GM23248 (cell line): ENCODE data around the gene CDHR1. TPM values are rescaled to one million over a fixed set of nuclear protein-coding genes. Genes with fewer than 3 reads are reported as not detected.

Source experiments
- DNase-seq: peaks from one replicate; pipeline ENCODE4 v3.0.0-alpha.2; 2015
- H2AFZ ChIP-seq: fragments of 200-600 bp; sonication (generic); 2 replicates; pipeline ENCODE4 v1.6.1; 2016; ENCODE audit warnings: antibody characterized with exemption
- H3F3A ChIP-seq: fragments of 200-600 bp; sonication (generic); 2 replicates; pipeline ENCODE4 v1.6.1; 2016; ENCODE audit warnings: mild to moderate bottlenecking, antibody characterized with exemption, mixed run types; ENCODE audit not compliant: insufficient read depth
- H3K27ac ChIP-seq: fragments of 200-600 bp; sonication (generic); 2 replicates; pipeline ENCODE4 v1.5.1; 2016; ENCODE audit warnings: mild to moderate bottlenecking
- H3K27me3 ChIP-seq: fragments of 200-600 bp; sonication (generic); replicated peaks from 2 replicates; pipeline ENCODE4 v1.6.1; 2016; ENCODE audit warnings: mild to moderate bottlenecking; ENCODE audit not compliant: insufficient read depth
- H3K36me3 ChIP-seq: fragments of 200-600 bp; sonication (generic); 2 replicates; pipeline ENCODE4 v1.6.1; 2016; ENCODE audit warnings: low read depth, mild to moderate bottlenecking
- H3K4me1 ChIP-seq: fragments of 200-600 bp; sonication (generic); 2 replicates; pipeline ENCODE4 v1.6.1; 2016; ENCODE audit warnings: mild to moderate bottlenecking; ENCODE audit not compliant: insufficient read depth
- H3K4me2 ChIP-seq: fragments of 200-600 bp; sonication (generic); one replicate; pipeline ENCODE4 v1.6.1; 2016; ENCODE audit warnings: mild to moderate bottlenecking; ENCODE audit not compliant: unreplicated experiment
- H3K4me3 ChIP-seq: fragments of 200-600 bp; sonication (generic); 2 replicates; pipeline ENCODE4 v1.5.1; 2016; ENCODE audit warnings: mild to moderate bottlenecking
- H3K79me2 ChIP-seq: fragments of 200-600 bp; sonication (generic); 2 replicates; pipeline ENCODE4 v1.6.1; 2016; ENCODE audit warnings: mild to moderate bottlenecking; ENCODE audit not compliant: insufficient read depth
- H3K9ac ChIP-seq: fragments of 200-600 bp; sonication (generic); 2 replicates; pipeline ENCODE4 v1.6.1; 2016; ENCODE audit warnings: mild to moderate bottlenecking
- H3K9me2 ChIP-seq: fragments of 200-600 bp; sonication (generic); 2 replicates; pipeline ENCODE4 v1.6.1; 2016; ENCODE audit warnings: mixed run types, mild to moderate bottlenecking, moderate library complexity; ENCODE audit not compliant: insufficient read depth
- H3K9me3 ChIP-seq: fragments of 200-600 bp; sonication (generic); one replicate; pipeline ENCODE4 v1.6.1; 2017; ENCODE audit warnings: low read depth
- H4K20me1 ChIP-seq: fragments of 200-600 bp; sonication (generic); 2 replicates; pipeline ENCODE4 v1.6.0; 2016; ENCODE audit not compliant: insufficient read depth
- EZH2 ChIP-seq: fragments of 200-600 bp; sonication (generic); IDR thresholded peaks from 2 replicates; pipeline ENCODE4 v1.6.1; 2018; ENCODE audit warnings: antibody characterized with exemption, mild to moderate bottlenecking; ENCODE audit not compliant: insufficient read depth, poor library complexity, severe bottlenecking
- EZH2phosphoT487 ChIP-seq: fragments of 200-600 bp; sonication (generic); IDR thresholded peaks from 2 replicates; pipeline ENCODE4 v1.6.1; 2018; ENCODE audit warnings: antibody characterized with exemption, moderate library complexity, mild to moderate bottlenecking, low read depth; ENCODE audit not compliant: insufficient read depth
- WGBS, 2 experiments: methylation state at CpG; one replicate each; pipeline ENCODE4 v1.1.6; 2015 to 2017; ENCODE audit warnings: low lambda C conversion rate in 2 of 2, low coverage in 1 of 2; ENCODE audit errors: missing lambda C conversion rate in 2 of 2; 5-methylcytosine and 5-hydroxymethylcytosine counted together
- in situ Hi-C: fragments of 300-500 bp; cut with MboI; formaldehyde crosslinking; loops from 2 replicates; pipeline ENCODE4 v1.15.0; 2020
- polyA plus RNA-seq: library from polyadenylated mRNA; unstranded; fragments of >200 nt; fragmentation: Nextera tagmentation; extraction: Ambion mirVana; gene quantifications from 2 replicates; pipeline ENCODE4 v1.2.1, GENCODE V29; 2016
- total RNA-seq: library from RNA; depleted of rRNA; stranded (reverse); fragments of >200 nt; shearing (Covaris generic); gene quantifications from 2 replicates; pipeline ENCODE4 v1.2.3, GENCODE V29; 2014

CDHR1 gene
- total and polyA plus RNA-seq, 2 experiments from 2014 or later, result not detected

- no peak overlapping the region for H3K4me3 ChIP-seq
- 50 to 55% methylated on average over 10 of the region's 10 CpGs for WGBS, 2 experiments
- no peak overlapping the region for H2AFZ ChIP-seq
- H3K9me3 ChIP-seq, result no peaks in the 10 kb centered on the region
- no peak overlapping the region for H3K4me2 ChIP-seq
- no peak overlapping the region for H3K9ac ChIP-seq
- H4K20me1 ChIP-seq, result no peaks in the 10 kb centered on the region
- TF ChIP-seq EZH2phosphoT487 (no peak), EZH2 (no peak)
- peaks cover 9% of the 10 kb centered on the region; the same call in 1 of the 2 replicates for H3K27me3 ChIP-seq
- no peak for DNase-seq
- no peaks in the 10 kb centered on the region for H3K79me2 ChIP-seq
- H3F3A ChIP-seq, result no peaks in the 10 kb centered on the region
- no peaks in the 10 kb centered on the region for H3K36me3 ChIP-seq
- H3K4me1 ChIP-seq, result no peaks in the 10 kb centered on the region
- H3K27ac ChIP-seq, result no peak overlapping the region
- in situ Hi-C loops, result no loop called here
- H3K9me2 ChIP-seq, result no peaks in the 10 kb centered on the region
These were observed 13.7 kb downstream of the CDHR1 start for GRCh38 chr10:84208023-84208422.

GRCh38 chr10:84211566-84211965 is 17.2 kb downstream of the CDHR1 start:
- no peak overlapping the region for H3K4me2 ChIP-seq
- no peak overlapping the region for H3K9ac ChIP-seq
- H3F3A ChIP-seq, result no peaks in the 10 kb centered on the region
- TF ChIP-seq EZH2phosphoT487, result no peak
- TF ChIP-seq EZH2, result no peak
- peaks cover 8% of the 10 kb centered on the region; the same call in 1 of the 2 replicates for H3K27me3 ChIP-seq
- H3K9me2 ChIP-seq, result no peaks in the 10 kb centered on the region
- H3K4me1 ChIP-seq, result no peaks in the 10 kb centered on the region
- no peaks in the 10 kb centered on the region for H3K79me2 ChIP-seq
- H3K9me3 ChIP-seq, result no peaks in the 10 kb centered on the region
- in situ Hi-C loops, result no loop called here
- no peaks in the 10 kb centered on the region for H4K20me1 ChIP-seq
- H3K4me3 ChIP-seq, result no peak overlapping the region
- no peaks in the 10 kb centered on the region for H3K36me3 ChIP-seq
- WGBS, 2 experiments, result 41 to 46% methylated on average over 2 of the region's 2 CpGs
- DNase-seq, result no peak
- no peak overlapping the region for H3K27ac ChIP-seq
- H2AFZ ChIP-seq, result no peak overlapping the region

GRCh38 chr10:84212014-84212413 is 17.7 kb downstream of the CDHR1 start:
- Histone ChIP-seq H3K36me3 (no peaks in the 10 kb centered on the region), H3K9me3 (no peaks in the 10 kb centered on the region), H3K4me1 (no peaks in the 10 kb centered on the region), H3K4me3 (no peak overlapping the region), H4K20me1 (no peaks in the 10 kb centered on the region), H3K79me2 (no peaks in the 10 kb centered on the region), H2AFZ (no peak overlapping the region), H3K27ac (no peak overlapping the region), H3K9ac (no peak overlapping the region), H3F3A (no peaks in the 10 kb centered on the region), H3K27me3 (peaks cover 6% of the 10 kb centered on the region; the same call in 1 of the 2 replicates), H3K9me2 (no peaks in the 10 kb centered on the region), H3K4me2 (no peak overlapping the region)
- TF ChIP-seq EZH2phosphoT487 (no peak), EZH2 (no peak)
- no peak for DNase-seq
- in situ Hi-C loops, result no loop called here
- 19 to 22% methylated on average over 5 of the region's 5 CpGs for WGBS, 2 experiments

- no peak overlapping the region for H2AFZ ChIP-seq
- no peaks in the 10 kb centered on the region for H3K4me1 ChIP-seq
- H3K36me3 ChIP-seq, result no peaks in the 10 kb centered on the region
- H3K9ac ChIP-seq, result no peak overlapping the region
- no peak for DNase-seq
- H3K79me2 ChIP-seq, result no peaks in the 10 kb centered on the region
- TF ChIP-seq EZH2 (no peak), EZH2phosphoT487 (no peak)
- H3K9me3 ChIP-seq, result no peaks in the 10 kb centered on the region
- no peak overlapping the region for H3K4me2 ChIP-seq
- in situ Hi-C loops, result no loop called here
- H3K4me3 ChIP-seq, result no peak overlapping the region
- 61 to 67% methylated on average over 11 of the region's 11 CpGs for WGBS, 2 experiments
- H3F3A ChIP-seq, result no peaks in the 10 kb centered on the region
- H3K9me2 ChIP-seq, result no peaks in the 10 kb centered on the region
- H3K27ac ChIP-seq, result no peak overlapping the region
- peaks cover 6% of the 10 kb centered on the region; the same call in 1 of the 2 replicates for H3K27me3 ChIP-seq
- no peaks in the 10 kb centered on the region for H4K20me1 ChIP-seq
These were observed 18.7 kb downstream of the CDHR1 start for GRCh38 chr10:84213076-84213475.
